Fibroblast of the aortic adventitia (primary cell): ENCODE results near the gene KLHL29. TPM values are rescaled to one million over a fixed set of nuclear protein-coding genes. Genes with fewer than 3 reads are reported as not detected.

Experiments
- DNase-seq: peaks from one replicate; pipeline ENCODE4 v3.0.0-alpha.2; 2010; ENCODE audit warnings: low read depth
- H3K4me3 ChIP-seq: 2 replicates; pipeline ENCODE4 v1.5.1; 2011; ENCODE audit warnings: low read depth, mild to moderate bottlenecking, control low read depth, low read length, moderate library complexity
- total RNA-seq: library from RNA; depleted of rRNA; stranded (reverse); fragments of >200 nt; gene quantifications from 2 replicates; pipeline ENCODE4 v1.2.3, GENCODE V29; 2012; ENCODE audit warnings: low replicate concordance
- TF ChIP-seq, protein P1 (sequence below): IDR thresholded peaks from 2 replicates; pipeline ENCODE4 v1.5.1; 2011; ENCODE audit warnings: mild to moderate bottlenecking, low read length, control low read depth, inconsistent platforms; ENCODE audit not compliant: insufficient read depth

The KLHL29 gene
- total RNA-seq, 1 donor = 4.7 TPM

DNA sequence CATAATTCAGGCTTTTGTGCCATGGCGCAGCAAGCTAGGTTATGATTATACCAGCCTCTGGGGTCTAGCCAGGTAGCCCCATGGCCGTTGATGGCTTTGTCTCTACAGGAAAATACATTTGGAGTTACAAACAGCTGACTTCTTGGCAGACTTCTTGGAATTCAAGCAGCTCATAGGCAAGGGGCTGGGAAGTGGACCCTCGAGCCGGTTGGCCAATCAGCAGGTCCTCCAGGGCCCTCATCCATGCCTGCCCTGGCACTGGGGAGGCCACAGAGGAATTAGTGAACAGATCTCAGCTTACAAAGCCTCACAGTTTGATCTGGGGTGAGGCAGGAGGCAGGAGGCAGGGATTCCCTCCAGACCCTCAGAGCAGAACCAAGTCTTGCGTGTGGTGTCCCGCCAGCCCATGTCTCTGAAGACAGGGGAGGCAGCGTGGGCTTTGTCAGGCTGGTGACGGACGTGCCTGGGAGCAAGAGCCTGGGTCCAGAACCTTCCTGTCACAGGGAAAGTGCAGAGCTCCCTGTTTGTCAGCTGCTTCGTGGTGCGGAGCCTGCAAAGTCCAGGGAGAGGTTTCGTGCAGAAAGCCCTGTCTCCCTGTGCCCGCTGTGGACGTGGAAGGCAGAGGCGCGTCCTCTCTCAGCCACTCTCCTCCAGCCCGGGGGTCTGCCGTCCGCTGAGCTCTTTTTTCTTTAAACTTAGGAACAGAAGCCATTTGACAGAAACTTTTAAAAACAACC, 131.7 kb downstream of the KLHL29 start:
- no peak for DNase-seq
- H3K4me3 ChIP-seq = no peak overlapping the region
- TF ChIP-seq, protein P1, sequence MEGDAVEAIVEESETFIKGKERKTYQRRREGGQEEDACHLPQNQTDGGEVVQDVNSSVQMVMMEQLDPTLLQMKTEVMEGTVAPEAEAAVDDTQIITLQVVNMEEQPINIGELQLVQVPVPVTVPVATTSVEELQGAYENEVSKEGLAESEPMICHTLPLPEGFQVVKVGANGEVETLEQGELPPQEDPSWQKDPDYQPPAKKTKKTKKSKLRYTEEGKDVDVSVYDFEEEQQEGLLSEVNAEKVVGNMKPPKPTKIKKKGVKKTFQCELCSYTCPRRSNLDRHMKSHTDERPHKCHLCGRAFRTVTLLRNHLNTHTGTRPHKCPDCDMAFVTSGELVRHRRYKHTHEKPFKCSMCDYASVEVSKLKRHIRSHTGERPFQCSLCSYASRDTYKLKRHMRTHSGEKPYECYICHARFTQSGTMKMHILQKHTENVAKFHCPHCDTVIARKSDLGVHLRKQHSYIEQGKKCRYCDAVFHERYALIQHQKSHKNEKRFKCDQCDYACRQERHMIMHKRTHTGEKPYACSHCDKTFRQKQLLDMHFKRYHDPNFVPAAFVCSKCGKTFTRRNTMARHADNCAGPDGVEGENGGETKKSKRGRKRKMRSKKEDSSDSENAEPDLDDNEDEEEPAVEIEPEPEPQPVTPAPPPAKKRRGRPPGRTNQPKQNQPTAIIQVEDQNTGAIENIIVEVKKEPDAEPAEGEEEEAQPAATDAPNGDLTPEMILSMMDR = no peak

DNA sequence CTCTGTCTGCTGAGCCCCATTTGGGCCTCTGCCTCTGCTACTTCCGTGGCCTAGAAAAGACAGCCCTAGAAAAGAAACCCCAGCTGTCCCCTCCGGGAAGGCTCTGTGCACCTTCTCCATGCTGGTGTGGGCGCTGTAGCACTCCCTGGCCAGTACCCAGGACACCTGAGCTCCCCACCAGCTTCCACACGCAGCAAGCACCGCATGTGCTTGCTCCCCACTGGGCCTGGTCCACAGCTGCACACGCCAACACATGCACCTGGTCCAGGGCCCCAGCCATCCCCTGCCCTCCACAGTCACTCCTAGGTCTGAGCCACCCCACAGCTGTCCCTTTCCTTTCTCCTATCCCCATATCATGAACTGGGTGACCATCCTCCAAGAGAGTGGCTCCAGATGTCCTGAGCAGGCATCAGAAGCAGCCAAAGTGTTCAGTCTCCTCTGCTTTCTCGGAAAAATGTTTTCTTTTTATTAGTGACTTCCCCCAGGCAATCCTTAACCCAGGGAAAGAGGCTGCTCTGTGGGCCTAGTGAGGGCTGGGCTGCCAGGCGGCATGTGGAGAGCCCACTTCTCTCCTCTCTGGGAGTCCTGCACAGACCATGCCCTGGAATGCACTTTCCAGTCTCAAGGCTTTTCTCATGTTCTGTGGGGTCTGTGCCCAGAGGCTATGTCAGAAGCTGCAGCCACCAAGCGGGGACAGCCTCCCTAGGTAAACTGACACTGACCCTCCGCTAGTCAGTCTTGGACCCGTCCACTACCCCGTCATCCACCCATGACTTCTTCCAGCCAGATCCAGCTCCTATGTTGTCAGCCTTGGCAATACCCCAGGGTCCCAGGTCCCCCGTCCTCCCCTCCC, 133.7 kb downstream of the KLHL29 start:
- no peak overlapping the region for H3K4me3 ChIP-seq
- no peak for DNase-seq
- TF ChIP-seq, protein P1 = no peak

DNA sequence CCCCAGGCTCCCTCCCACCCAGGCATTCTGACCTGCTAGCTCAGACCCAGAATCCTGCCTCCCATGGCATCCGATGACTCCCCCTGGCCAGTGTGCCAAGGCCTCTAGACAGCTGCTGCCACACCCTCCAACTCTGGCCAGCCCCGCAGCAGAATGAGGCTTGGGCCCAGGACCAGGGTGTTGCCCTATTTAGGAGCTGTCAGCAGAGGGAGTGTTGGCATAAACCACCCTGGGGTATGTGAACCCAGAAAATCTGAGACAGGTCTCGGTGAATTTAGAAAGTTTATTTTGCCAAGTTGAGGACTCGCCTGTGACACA, 134.3 kb downstream of the KLHL29 start:
- TF ChIP-seq, protein P1 = no peak
- no peak for DNase-seq
- H3K4me3 ChIP-seq = no peak overlapping the region

DNA sequence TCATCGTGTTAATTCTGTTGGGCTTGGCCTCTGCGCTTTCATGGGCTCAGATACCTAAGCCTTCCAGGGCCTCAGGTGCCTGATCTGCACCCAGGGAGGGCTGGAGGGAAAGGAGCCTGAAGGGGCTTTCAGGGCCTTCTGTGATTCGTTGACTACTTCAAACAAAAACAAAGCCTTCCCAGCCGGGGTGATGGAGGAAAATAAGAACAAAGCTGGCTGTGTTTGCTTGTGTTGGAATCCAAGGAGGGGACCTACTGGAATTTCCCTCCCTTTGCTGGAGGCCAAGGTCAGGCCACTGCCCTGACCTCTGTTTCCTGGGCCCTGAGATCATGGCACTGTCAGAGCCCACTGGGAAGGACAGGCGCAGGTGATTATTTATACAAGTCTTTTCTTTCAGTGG, 135.3 kb downstream of the KLHL29 start:
- TF ChIP-seq, protein P1 = no peak
- DNase-seq = no peak
- H3K4me3 ChIP-seq = no peak overlapping the region

DNA sequence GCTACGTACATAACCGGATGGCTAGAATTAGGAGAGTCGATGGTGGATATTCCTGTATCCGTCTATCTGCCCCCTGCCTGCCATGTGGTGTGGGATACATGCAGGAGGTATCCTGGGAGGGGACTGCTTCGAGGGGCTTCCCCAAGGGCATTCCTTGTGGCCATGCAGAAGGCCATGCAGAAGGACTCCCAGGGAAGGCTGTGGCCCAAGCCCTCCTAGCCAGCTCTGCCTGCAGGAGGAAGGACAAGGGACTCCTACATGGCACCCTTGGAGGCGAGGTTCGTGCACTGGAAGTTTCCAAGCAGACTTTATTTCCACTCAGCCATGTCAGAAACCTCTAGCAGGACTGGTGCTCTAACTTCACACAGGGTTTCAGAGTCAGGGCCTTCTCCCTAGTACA, 136.1 kb downstream of the KLHL29 start:
- no peak overlapping the region for H3K4me3 ChIP-seq
- TF ChIP-seq, protein P1 = no peak
- DNase-seq = no peak

DNA sequence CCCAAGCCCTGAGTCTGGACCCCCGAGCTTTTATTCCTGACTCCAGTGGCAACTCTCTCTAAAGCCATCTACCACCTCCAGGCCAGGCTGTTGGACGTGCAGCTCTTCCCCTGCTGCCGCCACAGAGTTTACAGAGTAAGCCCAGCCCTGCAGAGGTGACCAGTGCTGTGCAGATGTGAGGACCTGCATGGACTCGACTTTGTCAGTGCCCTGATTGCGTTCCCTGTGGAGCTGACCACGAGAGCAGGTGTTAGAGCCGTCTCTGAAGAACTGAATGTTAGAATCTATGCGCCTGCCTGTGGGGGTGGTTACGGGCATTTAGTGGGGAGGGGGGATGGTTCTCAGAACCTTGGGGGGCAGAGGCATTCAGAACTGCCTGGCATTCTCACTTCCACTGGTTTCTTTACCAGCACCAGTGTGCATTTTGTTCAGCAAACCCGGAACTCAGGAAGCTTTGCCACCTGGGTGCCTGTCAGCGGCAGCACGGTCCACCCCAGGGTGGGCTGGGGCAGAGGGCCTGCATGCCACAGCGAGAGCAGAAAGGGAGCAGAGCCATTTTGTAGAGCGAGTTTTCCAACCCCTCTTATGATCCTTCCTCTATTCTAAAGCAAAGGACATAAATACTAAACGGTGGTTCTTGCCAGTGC, 137.9 kb downstream of the KLHL29 start:
- no peak for DNase-seq
- TF ChIP-seq, protein P1 = no peak
- H3K4me3 ChIP-seq = no peak overlapping the region
